Mesothelial cell of epicardium (in vitro differentiated cells): Measurements from ENCODE around the gene EXOC4. TPM values are rescaled to one million over a fixed set of nuclear protein-coding genes. Genes with fewer than 3 reads are reported as not detected.

Source experiments
- DNase-seq, 2 experiments: peaks; one replicate each; pipeline ENCODE4 v3.0.0; 2021; ENCODE audit warnings: low spot score in 2 of 2; ENCODE audit not compliant: unreplicated experiment in 2 of 2
- H3K27ac Mint-ChIP-seq: 2 replicates; pipeline ENCODE4 v1.8.0; 2021; ENCODE audit warnings: mixed read lengths
- H3K27me3 Mint-ChIP-seq: 2 replicates; pipeline ENCODE4 v1.8.0; 2021; ENCODE audit warnings: low read depth, mixed read lengths
- H3K36me3 Mint-ChIP-seq: 2 replicates; pipeline ENCODE4 v1.8.0; 2021; ENCODE audit warnings: mixed read lengths
- H3K4me1 Mint-ChIP-seq: 2 replicates; pipeline ENCODE4 v1.8.0; 2021; ENCODE audit warnings: mixed read lengths
- H3K4me3 Mint-ChIP-seq: 2 replicates; pipeline ENCODE4 v1.8.0; 2021; ENCODE audit warnings: mild to moderate bottlenecking, moderate library complexity, mixed read lengths
- H3K9me3 Mint-ChIP-seq: 2 replicates; pipeline ENCODE4 v1.8.0; 2021; ENCODE audit warnings: mixed read lengths
- CTCF ChIP-seq: fragments of 200-600 bp; sonication (generic); IDR thresholded peaks from one replicate; pipeline ENCODE4 v1.5.0; 2021; ENCODE audit warnings: antibody characterized with exemption; ENCODE audit not compliant: unreplicated experiment
- total RNA-seq: library from RNA; stranded (reverse); gene quantifications from 3 replicates; pipeline ENCODE4 v1.2.1, GENCODE V29; 2021

EXOC4 gene
- total RNA-seq, 1 donor from 2014 or later, result 105 TPM

GRCh38 chr7:133706016-133706415, 453.1 kb downstream of the EXOC4 start:
- no peak for DNase-seq
- Mint-ChIP-seq H3K9me3 (no peaks in the 10 kb centered on the region), H3K27ac (no peak overlapping the region), H3K36me3 (no peaks in the 10 kb centered on the region), H3K27me3 (no peaks in the 10 kb centered on the region), H3K4me1 (peaks cover 5% of the 10 kb centered on the region), H3K4me3 (no peak overlapping the region)
- TF ChIP-seq CTCF, result no peak

GRCh38 chr7:133709036-133709880, 456.4 kb downstream of the EXOC4 start:
- H3K36me3 Mint-ChIP-seq, result no peaks in the 10 kb centered on the region
- peaks cover 5% of the 10 kb centered on the region for H3K9me3 Mint-ChIP-seq
- no peak overlapping the region for H3K27ac Mint-ChIP-seq
- no peak overlapping the region for H3K4me3 Mint-ChIP-seq
- no peak for TF ChIP-seq CTCF
- H3K4me1 Mint-ChIP-seq, result peaks cover 5% of the 10 kb centered on the region
- no peaks in the 10 kb centered on the region for H3K27me3 Mint-ChIP-seq
- no peak for DNase-seq

GRCh38 chr7:133712544-133712943, 459.7 kb downstream of the EXOC4 start:
- TF ChIP-seq CTCF, result no peak
- Mint-ChIP-seq H3K9me3 (peaks cover 6% of the 10 kb centered on the region), H3K27me3 (no peaks in the 10 kb centered on the region), H3K36me3 (no peaks in the 10 kb centered on the region), H3K27ac (no peak overlapping the region), H3K4me3 (no peak overlapping the region), H3K4me1 (peaks cover 5% of the 10 kb centered on the region)
- no peak for DNase-seq

- no peak for TF ChIP-seq CTCF
- Mint-ChIP-seq H3K4me1 (no peaks in the 10 kb centered on the region), H3K27me3 (no peaks in the 10 kb centered on the region), H3K27ac (no peak overlapping the region), H3K9me3 (peaks cover 17% of the 10 kb centered on the region), H3K4me3 (no peak overlapping the region), H3K36me3 (peaks cover 3% of the 10 kb centered on the region)
- no peak for DNase-seq
These were observed 461.8 kb downstream of the EXOC4 start for GRCh38 chr7:133714654-133715053.

GRCh38 chr7:133718131-133718530, 465.3 kb downstream of the EXOC4 start:
- Mint-ChIP-seq H3K36me3 (peaks cover 3% of the 10 kb centered on the region), H3K4me1 (peaks cover 8% of the 10 kb centered on the region), H3K27ac (no peak overlapping the region), H3K9me3 (peaks cover 12% of the 10 kb centered on the region), H3K4me3 (no peak overlapping the region), H3K27me3 (no peaks in the 10 kb centered on the region)
- no peak for TF ChIP-seq CTCF
- DNase-seq, result no peak
